ENCODE results near the gene CEP170B. TPM values are rescaled to one million over a fixed set of nuclear protein-coding genes. Genes with fewer than 3 reads are reported as not detected.

Gene CEP170B
- total and polyA plus RNA-seq, 2 of the 8 experiments (the other 6 are each of a cell fraction or from before 2014, with no cell fraction given) = 9.1 to 33.8 TPM

DNA sequence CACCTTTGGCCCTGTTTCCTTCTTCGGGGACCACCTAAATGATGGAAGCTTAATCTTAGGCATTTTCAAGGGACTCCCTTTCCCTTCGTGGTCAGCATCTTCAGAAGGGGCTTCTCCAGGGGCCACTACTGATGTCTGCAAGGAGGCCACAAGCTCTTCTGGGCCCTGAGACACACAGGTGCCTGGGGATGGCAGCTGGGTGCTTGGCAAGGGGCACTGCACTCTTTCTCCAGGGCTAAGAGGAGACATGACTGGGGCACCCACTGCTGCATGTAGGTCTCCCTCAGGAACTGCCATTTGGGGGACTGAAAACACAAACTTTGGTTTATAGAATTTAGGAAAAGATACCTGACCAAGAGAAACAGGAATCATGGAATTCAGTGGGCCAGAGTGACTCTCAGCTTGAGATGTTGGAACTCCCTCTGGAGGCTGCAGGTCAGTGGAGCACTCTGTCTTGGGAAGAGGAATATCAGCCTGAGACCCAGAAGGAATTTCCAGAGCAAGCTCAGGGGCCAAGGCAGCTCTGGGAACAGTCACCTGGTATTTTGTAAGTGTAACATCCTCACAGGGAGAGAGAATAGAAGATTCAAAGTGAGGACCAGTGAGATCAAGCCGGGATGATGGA is 75.6 kb downstream of the CEP170B start:
- Histone ChIP-seq H3K79me2 (ENCODE audit: control insufficient read depth in 1 of 2, insufficient read depth in 2 of 2, low read length in 2 of 2) (no peaks in the 10 kb centered on the region), H3K27ac (ENCODE audit: low read depth, low read length) (no peak overlapping the region), H3K56ac (replicated peaks; ENCODE audit: insufficient read length, low read depth, low read length) (no peak overlapping the region), H3K4me3 (ENCODE audit: extremely low read depth in 1 of 4, insufficient read depth in 2 of 4, low read depth in 3 of 4, low read length in 4 of 4) (no peak overlapping the region), H2BK120ac (replicated peaks; ENCODE audit: low read depth, low read length) (no peak overlapping the region), H3K9me3 (ENCODE audit: insufficient read depth in 2 of 2, low read depth in 1 of 2, low read length in 1 of 2) (peaks cover 0 to 33% of the 10 kb centered on the region in 2 experiments; a peak in 1 of 4 replicates), H4K8ac (ENCODE audit: extremely low read depth, insufficient read depth, low read length) (no peak overlapping the region), H2BK15ac (ENCODE audit: low read length) (no peak overlapping the region), H2BK20ac (ENCODE audit: low read length) (no peak overlapping the region), H2AFZ (ENCODE audit: low read length) (no peak overlapping the region), H3K4ac (replicated peaks; ENCODE audit: insufficient read length, low read depth, low read length) (no peak overlapping the region), H3K9ac (replicated peaks in 1 of 4; ENCODE audit: extremely low read depth in 1 of 4, low read depth in 3 of 4, low read length in 3 of 4) (no peak overlapping the region), H4K20me1 (replicated peaks in 1 of 2; ENCODE audit: control insufficient read depth in 1 of 2, insufficient read depth in 2 of 2, low read length in 2 of 2) (no peaks in the 10 kb centered on the region), H3K27me3 (replicated peaks in 1 of 4; ENCODE audit: control insufficient read depth in 3 of 4, extremely low read depth in 1 of 4, insufficient read depth in 3 of 4, low read length in 3 of 4) (peaks cover 0 to 40% (median 13%) of the 10 kb centered on the region in 4 experiments; a peak in 6 of 7 replicates), H2BK5ac (ENCODE audit: low read depth, low read length) (no peak overlapping the region), H3K36me3 (ENCODE audit: control insufficient read depth in 2 of 4, insufficient read depth in 4 of 4, low read length in 3 of 4) (no peaks in the 10 kb centered on the region), H2AK5ac (ENCODE audit: low read depth, low read length) (no peak overlapping the region), H2BK12ac (ENCODE audit: low read depth, low read length) (no peak overlapping the region), H3K23ac (ENCODE audit: insufficient read length) (no peak overlapping the region), H3K4me1 (replicated peaks in 1 of 4; ENCODE audit: control insufficient read depth in 3 of 4, insufficient read depth in 4 of 4, low read length in 3 of 4) (no peaks in the 10 kb centered on the region), H3K14ac (ENCODE audit: insufficient read length) (no peak overlapping the region), H4K91ac (replicated peaks; ENCODE audit: insufficient read length, low read length) (no peak overlapping the region), H3K79me1 (ENCODE audit: low read depth, low read length) (no peaks in the 10 kb centered on the region), H3K4me2 (ENCODE audit: insufficient read depth in 1 of 2, low read depth in 2 of 2, low read length in 2 of 2) (no peak overlapping the region), H4K5ac (ENCODE audit: insufficient read length, low read depth, low read length) (no peak overlapping the region), H3K23me2 (ENCODE audit: low read depth, low read length) (no peaks in the 10 kb centered on the region), H3K18ac (ENCODE audit: extremely low read depth, low read length) (no peak overlapping the region)
- ChIA-PET CTCF (ENCODE audit: partially characterized antibody) (interaction anchor here (1.0 to 2.7 kb wide), 11 partner anchors 15 to 331 kb away, joined by 3 to 9 read pairs (median 5); no protein-coding TSS in a partner anchor), POLR2A (ENCODE audit: partially characterized antibody) (no interaction called here)
- DNase-seq (ENCODE audit: low read depth in 1 of 2, low spot score in 2 of 2) (no peak), FAIRE-seq (no peak)
- 83% methylated on average over 3 of the region's 3 CpGs; no CpG with 5 or more reads in 1 of the 2 experiments for WGBS, 2 experiments (ENCODE audit: extremely low coverage in 1 of 2, insufficient coverage in 1 of 2, insufficient read length in 1 of 2, insufficient replicate concordance in 2 of 2, low coverage in 1 of 2, low lambda C conversion rate in 2 of 2, missing lambda C conversion rate in 1 of 2)
- peak; percentile 55 to 61 for TF ChIP-seq RAD21 (IDR thresholded peaks at IDR 0.05 in 1 of 2, conservative IDR thresholded peaks at IDR 0.05 in 1 of 2; ENCODE audit: low read depth in 2 of 2, low read length in 2 of 2)
- TF ChIP-seq, protein P1, sequence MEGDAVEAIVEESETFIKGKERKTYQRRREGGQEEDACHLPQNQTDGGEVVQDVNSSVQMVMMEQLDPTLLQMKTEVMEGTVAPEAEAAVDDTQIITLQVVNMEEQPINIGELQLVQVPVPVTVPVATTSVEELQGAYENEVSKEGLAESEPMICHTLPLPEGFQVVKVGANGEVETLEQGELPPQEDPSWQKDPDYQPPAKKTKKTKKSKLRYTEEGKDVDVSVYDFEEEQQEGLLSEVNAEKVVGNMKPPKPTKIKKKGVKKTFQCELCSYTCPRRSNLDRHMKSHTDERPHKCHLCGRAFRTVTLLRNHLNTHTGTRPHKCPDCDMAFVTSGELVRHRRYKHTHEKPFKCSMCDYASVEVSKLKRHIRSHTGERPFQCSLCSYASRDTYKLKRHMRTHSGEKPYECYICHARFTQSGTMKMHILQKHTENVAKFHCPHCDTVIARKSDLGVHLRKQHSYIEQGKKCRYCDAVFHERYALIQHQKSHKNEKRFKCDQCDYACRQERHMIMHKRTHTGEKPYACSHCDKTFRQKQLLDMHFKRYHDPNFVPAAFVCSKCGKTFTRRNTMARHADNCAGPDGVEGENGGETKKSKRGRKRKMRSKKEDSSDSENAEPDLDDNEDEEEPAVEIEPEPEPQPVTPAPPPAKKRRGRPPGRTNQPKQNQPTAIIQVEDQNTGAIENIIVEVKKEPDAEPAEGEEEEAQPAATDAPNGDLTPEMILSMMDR (IDR thresholded peaks at IDR 0.05; ENCODE audit: control extremely low read depth in 1 of 3, insufficient read depth in 1 of 3, low read depth in 1 of 3, low read length in 3 of 3) = peak; percentile 32 to 49 (median 43)
- no peak for TF ChIP-seq SIN3A (conservative IDR thresholded peaks at IDR 0.05 in 1 of 2, IDR thresholded peaks at IDR 0.05 in 1 of 2; ENCODE audit: low read depth in 1 of 2, low read length in 2 of 2)
- no peak for TF ChIP-seq SIRT6 (IDR thresholded peaks at IDR 0.05; ENCODE audit: low read length)
- TF ChIP-seq CTBP2 (IDR thresholded peaks at IDR 0.05; ENCODE audit: borderline replicate concordance, insufficient read depth, insufficient read length, low read length) = no peak

Data from H1 (cell line).